Liver (tissue), 9 donors: ENCODE measurements around the gene DKK2. TPM values are rescaled to one million over a fixed set of nuclear protein-coding genes. Genes with fewer than 3 reads are reported as not detected.

Experiments used
- DNase-seq: peaks from one replicate; pipeline ENCODE4 v3.0.0-alpha.2; 2017; ENCODE audit warnings: low spot score
- H3K27ac ChIP-seq, 2 donors: one replicate each; pipeline ENCODE4 v1.7.0; 2013; ENCODE audit warnings: inconsistent platforms in 2 of 2, low read length in 2 of 2, control low read depth in 1 of 2, low read depth in 1 of 2, mild to moderate bottlenecking in 1 of 2
- H3K27me3 ChIP-seq, 4 donors: one replicate each; pipeline versions ENCODE4 v1.6.1 to v1.7.0; 2013; ENCODE audit warnings: low read length in 3 of 4, inconsistent platforms in 1 of 4, mild to moderate bottlenecking in 1 of 4, moderate library complexity in 1 of 4; ENCODE audit not compliant: control insufficient read depth in 4 of 4, insufficient read depth in 4 of 4
- H3K36me3 ChIP-seq, 4 donors: one replicate each; pipeline versions ENCODE4 v1.6.1 to v1.7.0; 2013; ENCODE audit warnings: low read length in 3 of 4, mild to moderate bottlenecking in 3 of 4, low read depth in 1 of 4, moderate library complexity in 1 of 4; ENCODE audit not compliant: control insufficient read depth in 4 of 4, insufficient read depth in 3 of 4
- H3K4me1 ChIP-seq, 4 donors: one replicate each; pipeline versions ENCODE4 v1.6.1 to v1.7.0; 2013; ENCODE audit warnings: low read length in 3 of 4, mild to moderate bottlenecking in 3 of 4, moderate library complexity in 1 of 4; ENCODE audit not compliant: control insufficient read depth in 4 of 4, insufficient read depth in 4 of 4
- H3K4me3 ChIP-seq, 3 donors: one replicate each; pipeline versions ENCODE4 v1.6.1 to v1.7.0; 2013; ENCODE audit warnings: low read length in 3 of 3, control low read depth in 1 of 3, low read depth in 1 of 3, mild to moderate bottlenecking in 1 of 3
- H3K9ac ChIP-seq, 2 donors: one replicate each; pipeline ENCODE4 v1.7.0; 2013; ENCODE audit warnings: low read length in 2 of 2, mild to moderate bottlenecking in 2 of 2, moderate library complexity in 2 of 2, control low read depth in 1 of 2, low read depth in 1 of 2
- H3K9me3 ChIP-seq, 4 donors: one replicate each; pipeline versions ENCODE4 v1.6.1 to v1.7.0; 2013; ENCODE audit warnings: low read length in 3 of 4; ENCODE audit not compliant: control insufficient read depth in 4 of 4
- EGR1 ChIP-seq, 2 donors: IDR thresholded peaks; 2 replicates each; pipeline ENCODE4 v1.6.1; 2016 to 2018; ENCODE audit warnings: antibody characterized with exemption in 2 of 2, low read depth in 2 of 2
- FOXA1 ChIP-seq: IDR thresholded peaks from 2 replicates; pipeline ENCODE4 v1.6.1; 2016; ENCODE audit warnings: antibody characterized with exemption
- FOXA2 ChIP-seq: IDR thresholded peaks from 2 replicates; pipeline ENCODE4 v1.6.1; 2016; ENCODE audit warnings: antibody characterized with exemption
- GABPA ChIP-seq, 2 donors: IDR thresholded peaks in 1 of 2; conservative IDR thresholded peaks in 1 of 2; 2 replicates each; pipeline ENCODE4 v1.6.1; 2016; ENCODE audit warnings: antibody characterized with exemption in 2 of 2, mild to moderate bottlenecking in 1 of 2, moderate library complexity in 1 of 2
- HNF4A ChIP-seq, 2 donors: conservative IDR thresholded peaks; 2 replicates each; pipeline ENCODE4 v1.6.1; 2016; ENCODE audit warnings: antibody characterized with exemption in 2 of 2, mild to moderate bottlenecking in 2 of 2
- HNF4G ChIP-seq: IDR thresholded peaks from 2 replicates; pipeline ENCODE4 v1.6.1; 2016; ENCODE audit warnings: antibody characterized with exemption
- JUND ChIP-seq, 2 donors: IDR thresholded peaks; 2 replicates each; pipeline ENCODE4 v1.6.1; 2016; ENCODE audit warnings: antibody characterized with exemption in 2 of 2
- NR2F2 ChIP-seq: IDR thresholded peaks from 2 replicates; pipeline ENCODE4 v1.6.1; 2016; ENCODE audit warnings: antibody characterized with exemption
- RAD21 ChIP-seq, 2 donors: IDR thresholded peaks; 2 replicates each; pipeline ENCODE4 v1.6.1; 2016; ENCODE audit warnings: antibody characterized with exemption in 2 of 2, mild to moderate bottlenecking in 2 of 2
- RXRA ChIP-seq, 2 donors: IDR thresholded peaks; 2 replicates each; pipeline ENCODE4 v1.6.1; 2017 to 2018; ENCODE audit warnings: antibody characterized with exemption in 2 of 2, mild to moderate bottlenecking in 1 of 2
- SP1 ChIP-seq: IDR thresholded peaks from 2 replicates; pipeline ENCODE4 v1.6.1; 2018; ENCODE audit warnings: antibody characterized with exemption, mild to moderate bottlenecking
- TAF1 ChIP-seq: conservative IDR thresholded peaks from 2 replicates; pipeline ENCODE4 v1.6.1; 2016; ENCODE audit warnings: antibody characterized with exemption, mild to moderate bottlenecking
- YY1 ChIP-seq: IDR thresholded peaks from 2 replicates; pipeline ENCODE4 v1.6.1; 2016; ENCODE audit warnings: antibody characterized with exemption, mild to moderate bottlenecking
- WGBS: extraction: QIAGEN DNeasy Blood & Tissue Kit; methylation state at CpG from one replicate; pipeline ENCODE4 v1.1.7; 2013; 5-methylcytosine and 5-hydroxymethylcytosine counted together
- polyA plus RNA-seq, 2 donors: library from polyadenylated mRNA; stranded (reverse) in 1 of 2; unstranded in 1 of 2; fragments of 200-250 nt in 1 of 2; fragments of >200 nt in 1 of 2; fragmentation: Nextera tagmentation in 1 of 2; extraction: Ambion mirVana in 1 of 2; gene quantifications; one replicate each; pipeline versions ENCODE4 v1.2.1 to v1.2.3, GENCODE V29; 2013 to 2015
- total RNA-seq, 2 donors: library from RNA; depleted of rRNA; stranded (reverse); fragments of >200 nt; gene quantifications; one replicate each; pipeline ENCODE4 v1.2.3, GENCODE V29; 2014
- TF ChIP-seq, protein P1 (sequence below): IDR thresholded peaks from 2 replicates; pipeline ENCODE4 v1.6.1; 2016; ENCODE audit warnings: antibody characterized with exemption
- TF ChIP-seq, protein P2 (sequence below): IDR thresholded peaks from 2 replicates; pipeline ENCODE4 v1.6.1; 2016; ENCODE audit warnings: antibody characterized with exemption
- TF ChIP-seq, protein P3 (sequence below): fragments of 150-350 bp; IDR thresholded peaks from 2 replicates; pipeline ENCODE4 v1.5.1; 2017; ENCODE audit warnings: improper control_type of control experiment, low read depth, low read length; ENCODE audit not compliant: missing input control
- TF ChIP-seq, protein P4 (sequence below): IDR thresholded peaks from 2 replicates; pipeline ENCODE4 v1.6.1; 2016; ENCODE audit warnings: antibody characterized with exemption
- TF ChIP-seq, protein P5 (sequence below): IDR thresholded peaks from 2 replicates; pipeline ENCODE4 v1.6.1; 2016; ENCODE audit warnings: antibody characterized with exemption, mild to moderate bottlenecking
- donor health status: healthy.
- donor health status: healthy.
- donor health status: healthy.
- donor health status: healthy.
- donor health status: healthy.

DKK2 gene
- total and polyA plus RNA-seq, 4 donors = 0.07 to 0.33 (median 0.21) TPM

DNA sequence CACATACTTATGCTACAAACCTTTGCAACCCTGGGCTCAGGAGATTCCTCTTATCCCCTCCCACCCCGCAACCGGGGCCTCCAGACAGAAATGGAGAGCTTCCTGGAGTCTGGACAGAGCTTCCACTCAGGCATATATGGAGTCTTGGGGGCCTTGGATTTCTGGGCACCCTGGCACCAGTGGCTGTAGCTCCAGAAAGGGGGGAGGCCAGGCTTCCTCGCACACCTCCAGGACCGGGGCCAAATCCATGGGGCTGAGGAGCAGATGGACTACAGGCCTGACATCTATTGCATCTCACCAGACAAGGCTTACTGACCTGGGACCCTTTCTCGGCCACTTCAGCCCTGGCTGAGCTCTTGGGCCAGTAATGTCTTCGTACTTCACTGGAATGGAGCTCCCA, 143.3 kb downstream of the DKK2 start:
- TF ChIP-seq, protein P1, sequence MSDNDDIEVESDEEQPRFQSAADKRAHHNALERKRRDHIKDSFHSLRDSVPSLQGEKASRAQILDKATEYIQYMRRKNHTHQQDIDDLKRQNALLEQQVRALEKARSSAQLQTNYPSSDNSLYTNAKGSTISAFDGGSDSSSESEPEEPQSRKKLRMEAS = no peak
- TF ChIP-seq RAD21 (IDR thresholded peaks at IDR 0.05) (no peak), RXRA (IDR thresholded peaks at IDR 0.05) (no peak), FOXA2 (no peak), HNF4G (no peak), NR2F2 (no peak), TAF1 (no peak), JUND (IDR thresholded peaks at IDR 0.05) (no peak), HNF4A (conservative IDR thresholded peaks at IDR 0.05) (no peak), FOXA1 (no peak), YY1 (no peak), GABPA (IDR thresholded peaks at IDR 0.05 in 1 of 2, conservative IDR thresholded peaks at IDR 0.05 in 1 of 2) (no peak), SP1 (no peak), EGR1 (IDR thresholded peaks at IDR 0.05; ENCODE audit: low read depth in 2 of 2) (no peak)
- TF ChIP-seq, protein P2, sequence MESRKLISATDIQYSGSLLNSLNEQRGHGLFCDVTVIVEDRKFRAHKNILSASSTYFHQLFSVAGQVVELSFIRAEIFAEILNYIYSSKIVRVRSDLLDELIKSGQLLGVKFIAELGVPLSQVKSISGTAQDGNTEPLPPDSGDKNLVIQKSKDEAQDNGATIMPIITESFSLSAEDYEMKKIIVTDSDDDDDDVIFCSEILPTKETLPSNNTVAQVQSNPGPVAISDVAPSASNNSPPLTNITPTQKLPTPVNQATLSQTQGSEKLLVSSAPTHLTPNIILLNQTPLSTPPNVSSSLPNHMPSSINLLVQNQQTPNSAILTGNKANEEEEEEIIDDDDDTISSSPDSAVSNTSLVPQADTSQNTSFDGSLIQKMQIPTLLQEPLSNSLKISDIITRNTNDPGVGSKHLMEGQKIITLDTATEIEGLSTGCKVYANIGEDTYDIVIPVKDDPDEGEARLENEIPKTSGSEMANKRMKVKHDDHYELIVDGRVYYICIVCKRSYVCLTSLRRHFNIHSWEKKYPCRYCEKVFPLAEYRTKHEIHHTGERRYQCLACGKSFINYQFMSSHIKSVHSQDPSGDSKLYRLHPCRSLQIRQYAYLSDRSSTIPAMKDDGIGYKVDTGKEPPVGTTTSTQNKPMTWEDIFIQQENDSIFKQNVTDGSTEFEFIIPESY = no peak
- TF ChIP-seq, protein P3, sequence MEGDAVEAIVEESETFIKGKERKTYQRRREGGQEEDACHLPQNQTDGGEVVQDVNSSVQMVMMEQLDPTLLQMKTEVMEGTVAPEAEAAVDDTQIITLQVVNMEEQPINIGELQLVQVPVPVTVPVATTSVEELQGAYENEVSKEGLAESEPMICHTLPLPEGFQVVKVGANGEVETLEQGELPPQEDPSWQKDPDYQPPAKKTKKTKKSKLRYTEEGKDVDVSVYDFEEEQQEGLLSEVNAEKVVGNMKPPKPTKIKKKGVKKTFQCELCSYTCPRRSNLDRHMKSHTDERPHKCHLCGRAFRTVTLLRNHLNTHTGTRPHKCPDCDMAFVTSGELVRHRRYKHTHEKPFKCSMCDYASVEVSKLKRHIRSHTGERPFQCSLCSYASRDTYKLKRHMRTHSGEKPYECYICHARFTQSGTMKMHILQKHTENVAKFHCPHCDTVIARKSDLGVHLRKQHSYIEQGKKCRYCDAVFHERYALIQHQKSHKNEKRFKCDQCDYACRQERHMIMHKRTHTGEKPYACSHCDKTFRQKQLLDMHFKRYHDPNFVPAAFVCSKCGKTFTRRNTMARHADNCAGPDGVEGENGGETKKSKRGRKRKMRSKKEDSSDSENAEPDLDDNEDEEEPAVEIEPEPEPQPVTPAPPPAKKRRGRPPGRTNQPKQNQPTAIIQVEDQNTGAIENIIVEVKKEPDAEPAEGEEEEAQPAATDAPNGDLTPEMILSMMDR = no peak
- TF ChIP-seq, protein P4, sequence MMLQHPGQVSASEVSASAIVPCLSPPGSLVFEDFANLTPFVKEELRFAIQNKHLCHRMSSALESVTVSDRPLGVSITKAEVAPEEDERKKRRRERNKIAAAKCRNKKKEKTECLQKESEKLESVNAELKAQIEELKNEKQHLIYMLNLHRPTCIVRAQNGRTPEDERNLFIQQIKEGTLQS = no peak
- TF ChIP-seq, protein P5, sequence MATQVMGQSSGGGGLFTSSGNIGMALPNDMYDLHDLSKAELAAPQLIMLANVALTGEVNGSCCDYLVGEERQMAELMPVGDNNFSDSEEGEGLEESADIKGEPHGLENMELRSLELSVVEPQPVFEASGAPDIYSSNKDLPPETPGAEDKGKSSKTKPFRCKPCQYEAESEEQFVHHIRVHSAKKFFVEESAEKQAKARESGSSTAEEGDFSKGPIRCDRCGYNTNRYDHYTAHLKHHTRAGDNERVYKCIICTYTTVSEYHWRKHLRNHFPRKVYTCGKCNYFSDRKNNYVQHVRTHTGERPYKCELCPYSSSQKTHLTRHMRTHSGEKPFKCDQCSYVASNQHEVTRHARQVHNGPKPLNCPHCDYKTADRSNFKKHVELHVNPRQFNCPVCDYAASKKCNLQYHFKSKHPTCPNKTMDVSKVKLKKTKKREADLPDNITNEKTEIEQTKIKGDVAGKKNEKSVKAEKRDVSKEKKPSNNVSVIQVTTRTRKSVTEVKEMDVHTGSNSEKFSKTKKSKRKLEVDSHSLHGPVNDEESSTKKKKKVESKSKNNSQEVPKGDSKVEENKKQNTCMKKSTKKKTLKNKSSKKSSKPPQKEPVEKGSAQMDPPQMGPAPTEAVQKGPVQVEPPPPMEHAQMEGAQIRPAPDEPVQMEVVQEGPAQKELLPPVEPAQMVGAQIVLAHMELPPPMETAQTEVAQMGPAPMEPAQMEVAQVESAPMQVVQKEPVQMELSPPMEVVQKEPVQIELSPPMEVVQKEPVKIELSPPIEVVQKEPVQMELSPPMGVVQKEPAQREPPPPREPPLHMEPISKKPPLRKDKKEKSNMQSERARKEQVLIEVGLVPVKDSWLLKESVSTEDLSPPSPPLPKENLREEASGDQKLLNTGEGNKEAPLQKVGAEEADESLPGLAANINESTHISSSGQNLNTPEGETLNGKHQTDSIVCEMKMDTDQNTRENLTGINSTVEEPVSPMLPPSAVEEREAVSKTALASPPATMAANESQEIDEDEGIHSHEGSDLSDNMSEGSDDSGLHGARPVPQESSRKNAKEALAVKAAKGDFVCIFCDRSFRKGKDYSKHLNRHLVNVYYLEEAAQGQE = no peak
- Histone ChIP-seq H3K27ac (no peak overlapping the region), H3K4me1 (no peaks in the 10 kb centered on the region), H3K9ac (no peak overlapping the region), H3K36me3 (no peaks in the 10 kb centered on the region), H3K9me3 (no peaks in the 10 kb centered on the region), H3K4me3 (no peak overlapping the region), H3K27me3 (no peaks in the 10 kb centered on the region)
- WGBS = 85% methylated on average over 6 of the region's 6 CpGs
- DNase-seq = no peak
